GM12891 (cell line): ENCODE measurements around the gene B4GALT5.

Source experiments
- POLR2A ChIP-seq: IDR thresholded peaks from 2 replicates; pipeline ENCODE4 v1.6.1; 2011; ENCODE audit warnings: low read depth, low read length, control low read depth
- POLR2AphosphoS5 ChIP-seq: IDR thresholded peaks from 2 replicates; pipeline ENCODE4 v1.6.1; 2011; ENCODE audit warnings: low read depth, low read length, control low read depth
- SPI1 ChIP-seq: IDR thresholded peaks from 2 replicates; pipeline ENCODE4 v1.6.1; 2011; ENCODE audit warnings: low read depth, low read length, control low read depth

- TF ChIP-seq POLR2AphosphoS5 (no peak), POLR2A (no peak), SPI1 (no peak)
Measured at GRCh38 chr20:49706630-49707091, 7.0 kb downstream of the B4GALT5 start.
